GM18909 (cell line): Measurements from ENCODE around the gene FEN1.

ENCODE experiments used
- ATAC-seq: cut with Tn5 transposase; IDR thresholded peaks from one replicate; pipeline ENCODE4 v1.9.1; 2021; ENCODE audit warnings: mild to moderate bottlenecking; ENCODE audit not compliant: unreplicated experiment, poor library complexity

FEN1 gene

DNA sequence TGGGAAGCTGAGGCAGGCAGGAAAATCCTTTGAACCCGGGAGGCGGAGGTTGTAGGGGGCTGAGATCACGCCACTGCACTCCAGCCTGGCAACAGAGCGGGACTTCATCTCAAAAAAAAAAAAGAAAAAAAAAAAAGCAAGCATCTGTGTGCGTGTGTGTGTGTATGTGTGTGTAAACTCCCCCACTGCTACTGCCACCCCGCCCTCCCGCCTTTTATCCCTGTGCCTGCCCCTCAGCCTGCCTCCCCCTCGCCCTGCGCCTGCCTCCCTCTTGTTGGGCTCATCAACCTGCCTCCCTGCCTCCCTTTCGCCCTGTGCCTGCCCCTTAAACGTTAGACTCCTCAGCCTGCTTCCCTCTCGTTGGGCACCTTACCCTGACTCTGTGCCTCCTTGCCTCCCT, 18.3 kb upstream of the FEN1 start:
- no peak for ATAC-seq

DNA sequence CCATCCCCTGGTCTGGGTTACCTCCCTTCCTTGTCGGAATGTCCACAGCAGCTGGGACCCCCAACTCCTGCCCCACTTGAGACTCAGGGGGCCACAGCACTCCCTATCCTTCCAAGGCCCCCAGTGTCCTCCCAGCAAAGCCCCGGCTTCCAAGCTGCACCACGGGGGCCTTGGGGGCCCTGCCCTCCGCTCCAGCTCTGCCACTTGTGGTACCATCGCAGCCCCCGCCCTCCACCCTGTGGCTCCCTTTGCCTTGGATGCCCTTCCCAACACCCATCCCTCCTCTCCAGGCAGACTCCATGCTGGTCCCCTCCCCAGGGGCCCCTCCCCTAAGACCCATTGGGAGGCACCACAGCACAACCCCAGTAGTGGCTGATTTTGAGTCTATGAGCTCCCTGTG, 17.6 kb upstream of the FEN1 start:
- ATAC-seq, result no peak

DNA sequence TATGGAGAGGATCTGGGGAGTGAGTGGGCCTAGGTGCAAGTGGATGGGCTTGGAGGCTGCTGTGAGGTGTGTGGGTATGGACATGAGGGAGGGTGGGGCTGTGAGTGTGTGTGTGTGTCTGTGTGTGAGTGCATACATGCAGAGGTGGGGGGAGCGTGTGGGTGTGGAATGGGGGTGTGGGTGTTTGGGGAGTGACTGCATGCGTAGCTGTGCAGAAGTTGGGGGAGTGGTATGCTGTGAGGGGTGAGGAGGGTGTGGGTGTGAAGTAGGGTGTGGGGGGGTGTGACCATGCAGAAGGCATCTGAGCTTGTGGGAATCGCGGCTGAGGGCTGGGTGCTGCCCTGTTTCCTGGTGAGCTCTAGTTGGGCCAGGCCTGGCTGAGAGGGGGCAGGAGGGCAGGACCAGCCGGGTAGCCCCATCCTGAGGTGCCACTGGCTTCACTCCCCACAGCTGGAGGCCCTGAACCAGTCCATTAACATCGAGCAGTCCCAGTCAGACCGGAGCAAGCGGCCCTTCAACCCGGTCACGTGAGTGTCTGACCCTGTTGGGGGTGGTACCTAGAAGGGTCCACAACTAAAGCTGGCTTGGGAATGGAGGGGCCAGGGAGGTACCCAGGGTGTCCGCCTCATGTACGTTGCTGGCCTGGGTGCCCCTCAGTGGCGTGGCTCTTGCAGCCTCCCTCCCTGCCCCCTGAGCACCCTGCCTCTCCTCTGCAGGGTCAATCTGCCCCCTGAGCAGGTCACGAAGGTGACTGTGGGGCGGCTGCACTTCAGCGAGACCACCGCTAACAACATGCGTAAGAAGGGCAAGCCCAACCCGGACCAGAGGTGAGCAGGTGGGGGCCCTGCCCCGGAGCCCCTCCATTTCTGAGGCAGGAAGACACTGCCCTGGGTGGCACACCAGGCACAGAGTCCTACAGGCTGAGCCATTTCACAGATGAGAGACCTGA, 16.8 kb upstream of the FEN1 start:
- ATAC-seq, result no peak

DNA sequence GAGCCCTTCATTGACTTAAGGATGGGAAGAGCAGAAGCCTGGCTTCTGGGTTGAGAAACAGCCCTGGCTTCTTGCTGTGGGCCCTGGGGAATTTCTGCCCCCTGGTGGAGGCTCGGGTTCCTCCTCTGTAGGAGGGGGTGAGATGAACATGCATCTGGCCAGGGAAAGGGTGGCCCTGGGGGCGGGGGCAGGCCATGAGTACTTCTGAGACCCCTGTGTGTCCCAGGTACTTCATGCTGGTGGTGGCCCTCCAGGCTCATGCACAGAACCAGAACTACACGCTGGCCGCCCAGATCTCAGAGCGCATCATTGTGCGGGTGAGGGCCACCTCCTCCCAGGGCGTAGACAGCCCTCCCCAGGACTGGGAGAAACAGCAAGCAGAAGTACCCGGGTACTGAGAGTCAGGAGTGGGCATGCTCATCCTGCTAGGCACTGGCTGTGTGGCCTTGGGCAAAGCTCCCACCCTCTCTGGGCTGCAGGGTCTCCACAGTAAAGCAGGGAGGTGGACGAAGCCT, 16.1 kb upstream of the FEN1 start:
- ATAC-seq, result no peak

DNA sequence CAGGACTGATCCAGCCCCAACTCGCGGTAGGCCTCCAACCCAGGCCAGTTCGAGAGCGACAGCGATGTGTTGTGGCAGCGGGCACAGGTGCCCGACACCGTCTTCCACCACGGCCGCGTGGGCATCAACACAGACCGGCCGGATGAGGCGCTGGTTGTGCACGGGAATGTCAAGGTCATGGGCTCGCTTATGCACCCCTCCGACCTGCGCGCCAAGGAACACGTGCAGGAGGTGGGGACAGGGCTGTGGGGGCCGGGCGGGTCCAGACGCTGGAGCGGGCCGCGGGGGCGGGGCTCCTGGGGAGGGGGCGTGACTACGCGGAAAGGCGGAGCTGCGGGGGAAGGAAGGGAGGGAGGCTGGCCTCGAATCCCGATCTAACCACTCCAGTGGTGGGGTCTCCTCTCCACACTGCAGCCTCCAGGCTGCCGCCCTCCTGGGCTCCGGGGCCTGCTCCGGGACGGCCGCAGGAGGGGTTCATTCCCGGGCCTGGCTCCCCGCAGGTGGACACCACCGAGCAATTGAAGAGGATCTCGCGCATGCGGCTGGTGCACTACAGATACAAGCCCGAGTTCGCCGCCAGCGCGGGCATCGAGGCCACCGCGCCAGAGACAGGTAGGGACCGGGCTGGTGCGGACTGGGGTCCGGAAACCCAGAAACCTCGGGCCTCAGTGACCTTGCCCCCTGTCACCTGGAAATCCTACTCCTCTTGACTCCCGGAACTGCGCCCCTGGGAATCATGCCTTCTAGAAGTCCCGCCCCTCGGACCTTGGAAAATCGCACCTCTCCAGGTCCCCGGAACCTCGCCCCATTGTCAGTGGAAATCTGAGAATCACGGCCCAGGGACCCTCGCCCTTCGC, 15.2 kb upstream of the FEN1 start:
- ATAC-seq, result no peak

DNA sequence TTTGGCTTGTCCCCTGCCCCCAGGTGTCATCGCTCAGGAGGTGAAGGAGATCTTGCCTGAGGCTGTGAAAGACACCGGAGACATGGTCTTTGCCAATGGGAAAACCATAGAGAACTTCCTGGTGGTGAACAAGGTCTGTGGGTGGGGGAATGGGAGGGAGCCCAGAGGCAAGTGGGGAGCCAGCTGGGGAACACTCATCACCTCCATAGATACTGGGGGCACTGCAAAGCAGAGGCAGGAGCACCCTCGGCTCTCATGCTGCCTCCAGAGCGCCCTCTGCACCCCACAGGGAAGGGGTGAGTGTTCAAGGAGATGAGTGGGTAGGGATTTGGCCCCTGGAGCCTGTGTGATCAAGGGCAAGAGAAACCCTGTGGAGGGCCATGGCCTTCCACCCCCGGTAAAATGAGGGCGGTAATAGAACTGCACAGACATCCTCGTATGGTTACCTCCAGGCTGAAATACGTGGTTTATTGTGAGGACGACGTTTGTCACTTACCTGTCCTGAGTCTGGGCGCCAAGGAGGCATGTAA, 14.3 kb upstream of the FEN1 start:
- no peak for ATAC-seq

DNA sequence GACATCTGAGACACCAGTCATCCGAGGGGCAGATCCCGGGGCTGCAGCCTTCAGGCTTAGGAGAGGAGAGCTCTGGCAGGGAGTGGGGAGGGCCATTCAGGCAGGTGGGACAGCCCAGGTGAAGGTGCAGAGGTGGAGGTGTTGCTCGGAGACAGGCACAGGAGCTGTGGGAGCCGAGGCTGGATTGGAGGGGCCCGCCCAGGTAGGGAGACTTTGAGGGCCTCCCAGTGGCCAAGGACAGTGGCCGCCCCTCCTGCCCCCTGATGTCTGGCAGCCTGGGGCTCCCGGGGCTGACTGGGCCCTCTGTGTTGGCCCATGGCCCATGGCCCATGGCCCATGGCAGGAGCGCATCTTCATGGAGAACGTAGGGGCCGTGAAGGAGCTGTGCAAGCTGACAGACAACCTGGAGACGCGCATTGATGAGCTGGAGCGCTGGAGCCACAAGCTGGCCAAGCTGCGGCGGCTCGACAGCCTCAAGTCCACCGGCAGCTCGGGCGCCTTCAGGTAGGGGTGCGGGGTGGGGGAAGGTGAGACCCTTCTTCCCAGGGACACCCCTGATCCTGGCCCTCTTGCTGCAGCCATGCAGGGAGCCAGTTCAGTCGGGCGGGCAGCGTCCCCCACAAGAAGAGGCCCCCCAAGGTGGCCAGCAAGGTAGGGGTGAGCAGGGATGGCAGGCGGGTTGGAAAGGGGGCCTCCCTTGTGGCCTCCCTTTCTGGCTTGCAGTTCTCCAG, 13.6 kb upstream of the FEN1 start:
- no peak for ATAC-seq

DNA sequence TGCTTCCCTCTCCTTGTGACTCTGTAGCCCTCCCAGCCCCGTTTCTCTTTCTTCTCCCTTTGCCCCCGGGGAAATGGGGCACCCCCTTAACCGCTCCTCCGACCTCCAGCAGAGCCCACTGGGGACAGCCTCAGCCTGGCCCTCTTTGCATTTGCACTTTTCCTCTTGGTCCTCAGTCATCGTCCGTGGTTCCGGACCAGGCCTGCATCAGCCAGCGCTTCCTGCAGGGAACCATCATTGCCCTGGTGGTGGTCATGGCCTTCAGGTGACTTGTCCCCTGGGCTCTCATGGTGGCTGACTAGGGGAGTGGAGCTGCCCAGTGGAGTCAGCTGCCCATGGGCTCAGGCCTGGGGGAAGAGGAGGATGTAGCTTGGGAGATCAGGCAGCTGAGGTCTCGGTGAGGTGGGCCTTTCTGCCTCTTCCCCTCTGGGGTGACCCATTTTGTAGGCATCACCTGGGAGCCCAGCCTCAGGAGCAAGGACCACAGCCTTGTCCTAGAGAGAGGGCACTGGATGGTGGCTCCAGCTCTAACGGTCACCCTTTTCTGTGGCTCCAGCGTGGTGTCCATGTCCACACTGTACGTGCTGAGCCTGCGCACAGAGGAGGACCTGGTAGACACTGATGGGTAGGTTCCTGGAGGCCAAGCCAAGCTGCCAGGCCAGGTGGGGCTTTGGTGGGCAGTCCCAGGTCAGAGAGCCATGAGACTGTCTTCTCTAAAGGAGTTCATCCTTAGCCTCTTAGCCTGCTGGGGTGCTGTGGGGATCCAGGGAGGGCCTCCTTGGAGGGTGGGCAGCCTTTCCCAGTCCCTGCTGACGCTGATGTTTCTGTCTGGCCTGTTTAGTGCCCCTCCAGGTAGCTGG, 12.8 kb upstream of the FEN1 start:
- ATAC-seq, result no peak

DNA sequence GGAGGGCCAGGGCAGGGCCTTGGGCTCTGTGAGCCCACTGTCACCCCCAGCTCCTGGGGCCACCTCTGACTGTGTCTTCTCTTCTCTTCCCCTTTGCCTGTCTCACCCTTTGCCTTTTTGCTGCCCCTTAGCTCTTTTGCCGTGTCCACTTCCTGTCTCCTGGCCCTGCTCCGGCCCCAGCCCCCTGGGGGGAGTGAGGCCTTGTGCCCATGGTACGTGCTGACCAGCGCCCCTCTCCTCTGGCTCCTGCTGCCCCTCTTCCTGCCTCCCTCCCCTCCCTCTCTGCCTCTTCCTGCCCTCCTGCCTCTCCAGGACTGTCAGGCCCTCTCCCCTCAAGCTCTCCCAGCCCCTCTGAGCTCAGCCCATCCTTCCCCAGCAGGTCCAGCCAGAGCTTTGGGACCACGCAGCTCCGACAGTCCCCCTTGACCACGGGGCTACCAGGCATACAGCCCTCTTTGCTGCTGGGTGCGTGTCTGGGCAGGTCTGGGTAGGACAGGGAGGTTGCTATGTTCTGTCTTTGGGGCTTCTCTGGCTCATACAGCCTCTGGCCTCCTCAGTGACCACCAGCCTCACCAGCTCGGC, 12.0 kb upstream of the FEN1 start:
- ATAC-seq, result no peak

DNA sequence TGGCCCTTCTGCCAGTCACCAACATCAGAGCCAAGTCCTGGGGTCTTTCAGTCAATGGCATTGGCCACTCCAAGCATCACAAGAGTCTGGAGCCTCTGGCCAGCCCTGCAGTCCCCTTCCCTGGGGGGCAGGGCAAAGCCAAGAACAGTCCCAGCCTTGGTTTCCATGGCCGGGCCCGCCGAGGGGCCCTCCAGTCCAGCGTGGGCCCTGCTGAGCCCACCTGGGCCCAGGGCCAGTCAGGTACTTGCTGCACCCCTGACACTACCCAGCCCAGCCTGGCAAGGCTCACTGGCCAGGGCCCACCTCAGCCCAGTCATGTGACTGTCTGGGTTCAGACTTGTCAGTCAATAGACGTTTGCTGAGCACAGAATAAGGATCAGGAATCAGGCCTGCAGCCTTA, 11.1 kb upstream of the FEN1 start:
- ATAC-seq, result no peak

DNA sequence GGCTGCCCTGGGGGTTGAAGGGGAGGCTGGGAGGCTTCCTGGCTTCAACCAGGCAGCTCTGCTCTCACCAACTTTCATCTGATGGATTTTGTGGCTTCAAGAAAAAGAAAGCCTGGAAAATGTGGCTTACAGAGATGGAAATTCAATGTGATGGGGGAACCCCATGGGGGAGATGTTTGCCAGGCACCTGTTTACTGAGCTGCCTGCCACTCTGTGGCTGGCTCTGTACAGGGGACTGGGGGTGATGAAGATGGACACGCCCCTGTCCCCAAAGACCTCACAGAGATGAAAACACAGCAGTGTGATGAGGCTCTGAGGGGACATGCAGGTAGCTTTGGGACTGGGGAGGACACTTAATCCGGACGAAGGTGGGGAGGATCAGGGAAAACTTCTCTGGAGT, 10.4 kb upstream of the FEN1 start:
- ATAC-seq, result no peak

DNA sequence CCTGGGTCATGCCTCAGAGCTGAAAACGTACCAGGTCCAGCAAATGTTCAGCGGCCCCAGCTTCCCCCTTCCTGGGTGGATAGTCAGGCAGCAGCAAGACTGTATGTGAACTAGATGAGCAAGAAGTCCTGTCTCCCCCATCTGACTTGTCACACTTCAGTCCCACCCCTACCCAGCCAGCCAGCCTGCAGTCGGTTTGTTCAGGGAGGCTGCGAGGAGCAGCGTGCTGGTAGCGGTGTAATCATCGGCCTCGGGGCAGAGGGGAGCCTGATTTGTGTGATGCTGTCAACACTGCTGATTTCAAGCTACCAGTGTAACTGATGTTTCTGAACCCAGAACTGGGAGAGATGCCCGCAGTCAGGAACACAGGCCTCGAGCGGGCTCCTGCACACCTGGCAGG, 9.9 kb upstream of the FEN1 start:
- no peak for ATAC-seq

DNA sequence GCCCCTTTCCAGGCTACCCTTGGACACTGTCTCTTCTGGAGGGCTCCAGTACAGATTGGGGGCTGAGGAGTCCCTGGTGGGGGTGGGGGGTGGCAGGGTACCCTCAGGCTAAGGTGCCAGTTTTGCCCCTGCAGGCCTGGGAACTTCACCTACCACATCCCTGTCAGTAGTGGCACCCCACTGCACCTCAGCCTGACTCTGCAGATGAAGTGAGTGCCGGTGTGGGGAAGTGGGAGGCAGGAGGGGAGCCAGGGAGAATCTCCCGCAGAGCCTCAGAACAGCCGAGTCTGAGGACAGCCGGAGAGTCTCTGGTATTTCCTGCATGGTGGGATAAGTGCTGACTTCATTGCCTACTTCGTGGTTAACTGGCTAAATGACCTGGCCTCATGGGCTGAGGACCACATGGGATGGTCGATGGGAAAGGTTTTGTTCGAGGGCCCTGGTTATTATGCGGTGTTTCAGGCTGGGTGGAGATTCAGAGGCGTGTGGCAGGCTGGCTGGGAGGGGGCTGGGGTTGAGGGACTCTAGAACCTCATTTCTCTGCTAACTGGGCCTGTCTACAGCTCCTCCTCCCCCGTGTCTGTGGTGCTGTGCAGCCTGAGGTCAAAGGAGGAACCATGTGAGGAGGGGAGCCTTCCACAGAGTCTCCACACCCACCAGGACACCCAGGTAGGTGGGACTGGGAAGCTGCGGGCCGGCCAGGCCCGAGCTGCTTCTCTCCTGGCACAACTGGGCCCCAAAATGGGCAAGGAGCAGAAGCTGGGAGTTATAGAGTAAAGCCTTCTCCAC, 8.8 kb upstream of the FEN1 start:
- ATAC-seq, result no peak

DNA sequence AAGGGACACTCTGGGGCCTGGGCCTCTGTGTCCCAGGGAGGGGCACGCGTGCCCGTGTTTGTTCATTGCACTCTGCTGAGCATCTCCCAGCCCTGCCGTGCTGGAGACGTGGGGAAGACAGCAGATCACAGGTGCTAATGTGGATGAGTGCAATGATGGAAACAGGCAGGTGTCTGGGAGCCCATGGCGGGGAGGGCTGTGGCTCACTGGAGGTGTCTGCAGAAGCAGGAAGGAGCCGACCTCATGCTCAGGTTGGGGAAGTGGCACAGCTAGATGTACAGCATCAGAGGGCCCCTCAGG, 8.3 kb upstream of the FEN1 start:
- no peak for ATAC-seq

DNA sequence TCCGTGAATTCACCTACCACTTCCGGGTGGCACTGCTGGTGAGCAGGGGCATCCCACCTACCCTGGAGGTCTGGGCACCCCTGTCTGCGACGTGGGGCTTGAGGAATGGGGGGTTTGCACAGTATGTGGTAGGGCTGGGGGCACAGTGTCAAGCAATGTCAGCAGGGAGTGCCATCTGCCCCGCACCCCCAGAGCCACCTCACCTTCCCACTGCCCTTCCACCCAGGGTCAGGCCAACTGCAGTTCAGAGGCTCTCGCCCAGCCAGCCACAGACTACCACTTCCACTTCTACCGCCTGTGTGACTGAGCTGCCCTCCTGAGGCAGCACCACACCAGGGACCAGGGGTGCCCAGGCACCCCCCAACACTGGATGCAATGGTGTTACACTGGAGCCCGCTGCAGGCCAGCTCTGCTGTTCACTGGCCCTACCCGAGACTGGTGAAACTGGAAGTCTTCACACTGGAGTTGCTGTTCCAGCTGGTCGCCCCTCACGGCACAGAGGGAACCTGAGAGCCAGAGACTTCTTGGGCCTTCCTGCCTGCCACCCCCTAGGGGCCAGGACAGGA, 6.8 kb upstream of the FEN1 start:
- no peak for ATAC-seq

DNA sequence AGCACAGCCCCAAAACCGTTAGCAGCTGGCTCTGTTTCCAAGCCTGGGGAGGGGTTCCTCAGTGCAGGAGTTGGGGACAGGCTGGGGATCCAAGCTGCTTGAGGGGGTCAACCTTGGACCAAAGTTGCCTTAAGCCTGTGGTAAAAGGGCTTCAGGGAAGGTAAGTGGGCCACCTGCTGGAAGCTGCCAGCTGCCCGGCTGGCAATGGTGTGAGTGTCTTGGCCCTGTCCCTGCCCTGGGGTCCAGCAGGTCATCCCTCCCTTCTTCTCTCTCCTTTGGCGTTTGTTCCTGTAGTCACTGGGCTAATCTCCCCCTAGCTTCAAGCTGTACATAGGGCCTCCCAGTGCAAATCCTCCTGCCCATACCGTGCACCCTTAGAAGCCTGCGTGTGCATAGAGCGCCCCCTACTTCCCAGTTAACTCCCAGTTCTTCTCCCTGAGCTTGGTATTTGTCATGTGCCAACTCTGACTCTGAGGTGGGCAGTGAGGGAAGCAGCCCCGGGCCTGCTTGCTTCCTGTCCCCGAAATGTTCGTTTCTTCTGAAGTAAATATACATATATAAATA, 4.7 kb upstream of the FEN1 start:
- ATAC-seq, result no peak

DNA sequence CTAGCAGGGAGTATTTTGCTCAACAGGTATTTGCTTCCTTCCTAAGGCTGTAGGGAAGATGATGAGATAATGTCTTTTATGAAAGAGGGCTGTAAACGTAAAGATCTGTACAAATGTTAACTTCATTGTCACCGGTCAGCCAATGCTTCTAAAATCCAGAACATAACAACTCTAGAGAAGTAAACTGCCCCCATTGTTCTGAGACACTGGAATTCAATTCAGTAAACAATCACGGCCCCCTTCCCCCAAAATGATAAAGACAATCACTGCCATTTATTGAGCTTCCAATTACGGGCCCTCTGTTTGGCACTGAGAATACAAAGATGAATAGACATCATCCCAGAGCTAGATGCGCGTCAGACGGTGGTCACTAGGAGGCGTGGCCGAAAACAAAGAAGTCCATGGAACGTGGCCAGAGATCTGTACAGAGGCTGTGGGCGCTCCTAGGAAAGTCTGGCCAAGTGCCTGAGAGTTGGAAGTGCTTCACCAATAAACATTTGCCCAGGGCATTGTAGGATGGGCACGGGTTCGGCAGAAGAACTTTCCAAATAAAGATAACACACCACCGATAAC, 888 bp upstream of the FEN1 start:
- ATAC-seq, result peak; percentile 15
